Measurements from ENCODE around the gene IRAG1.
A peak's percentile ranks its signal among the peaks of the same experiment; 100 is the strongest.

Gene IRAG1, protein sequence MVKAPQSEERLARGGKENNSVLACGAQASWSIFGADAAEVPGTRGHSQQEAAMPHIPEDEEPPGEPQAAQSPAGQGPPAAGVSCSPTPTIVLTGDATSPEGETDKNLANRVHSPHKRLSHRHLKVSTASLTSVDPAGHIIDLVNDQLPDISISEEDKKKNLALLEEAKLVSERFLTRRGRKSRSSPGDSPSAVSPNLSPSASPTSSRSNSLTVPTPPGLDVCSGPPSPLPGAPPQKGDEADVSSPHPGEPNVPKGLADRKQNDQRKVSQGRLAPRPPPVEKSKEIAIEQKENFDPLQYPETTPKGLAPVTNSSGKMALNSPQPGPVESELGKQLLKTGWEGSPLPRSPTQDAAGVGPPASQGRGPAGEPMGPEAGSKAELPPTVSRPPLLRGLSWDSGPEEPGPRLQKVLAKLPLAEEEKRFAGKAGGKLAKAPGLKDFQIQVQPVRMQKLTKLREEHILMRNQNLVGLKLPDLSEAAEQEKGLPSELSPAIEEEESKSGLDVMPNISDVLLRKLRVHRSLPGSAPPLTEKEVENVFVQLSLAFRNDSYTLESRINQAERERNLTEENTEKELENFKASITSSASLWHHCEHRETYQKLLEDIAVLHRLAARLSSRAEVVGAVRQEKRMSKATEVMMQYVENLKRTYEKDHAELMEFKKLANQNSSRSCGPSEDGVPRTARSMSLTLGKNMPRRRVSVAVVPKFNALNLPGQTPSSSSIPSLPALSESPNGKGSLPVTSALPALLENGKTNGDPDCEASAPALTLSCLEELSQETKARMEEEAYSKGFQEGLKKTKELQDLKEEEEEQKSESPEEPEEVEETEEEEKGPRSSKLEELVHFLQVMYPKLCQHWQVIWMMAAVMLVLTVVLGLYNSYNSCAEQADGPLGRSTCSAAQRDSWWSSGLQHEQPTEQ

DNA sequence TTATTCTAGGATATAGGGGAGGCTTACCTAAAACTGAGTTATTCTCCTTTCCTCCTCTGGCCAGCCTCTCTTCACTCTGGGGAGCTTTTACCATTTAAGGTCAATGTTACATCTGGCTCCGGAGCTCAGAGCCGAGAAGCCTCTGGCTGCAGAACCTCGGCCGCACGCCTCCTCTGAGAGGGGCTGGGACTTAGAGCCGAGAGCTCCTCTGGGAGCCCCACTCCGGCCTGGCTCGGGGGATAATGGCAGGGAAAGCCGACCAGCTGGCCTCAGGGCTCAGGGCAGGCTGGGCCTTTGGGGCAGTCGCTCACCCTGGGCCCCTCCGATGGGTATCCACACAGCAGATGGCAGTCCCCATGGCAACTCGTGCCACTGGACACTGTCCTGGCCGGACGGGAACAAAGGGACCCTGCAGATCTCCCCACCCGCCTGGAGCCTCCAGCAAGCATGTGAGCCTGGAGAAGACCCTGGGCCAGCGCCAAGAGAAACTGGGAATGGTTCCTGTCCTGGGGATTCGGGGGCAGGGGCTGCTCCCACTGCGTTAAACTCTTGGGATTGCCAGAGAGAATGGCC, at the start of gene IRAG1:
Gene IRAG1, minus strand, starts transcription at position 247 of the 573 bp plus-strand sequence. Its CDS starts 153 bp downstream, at position 94.
- no peak for DNase-seq

DNA sequence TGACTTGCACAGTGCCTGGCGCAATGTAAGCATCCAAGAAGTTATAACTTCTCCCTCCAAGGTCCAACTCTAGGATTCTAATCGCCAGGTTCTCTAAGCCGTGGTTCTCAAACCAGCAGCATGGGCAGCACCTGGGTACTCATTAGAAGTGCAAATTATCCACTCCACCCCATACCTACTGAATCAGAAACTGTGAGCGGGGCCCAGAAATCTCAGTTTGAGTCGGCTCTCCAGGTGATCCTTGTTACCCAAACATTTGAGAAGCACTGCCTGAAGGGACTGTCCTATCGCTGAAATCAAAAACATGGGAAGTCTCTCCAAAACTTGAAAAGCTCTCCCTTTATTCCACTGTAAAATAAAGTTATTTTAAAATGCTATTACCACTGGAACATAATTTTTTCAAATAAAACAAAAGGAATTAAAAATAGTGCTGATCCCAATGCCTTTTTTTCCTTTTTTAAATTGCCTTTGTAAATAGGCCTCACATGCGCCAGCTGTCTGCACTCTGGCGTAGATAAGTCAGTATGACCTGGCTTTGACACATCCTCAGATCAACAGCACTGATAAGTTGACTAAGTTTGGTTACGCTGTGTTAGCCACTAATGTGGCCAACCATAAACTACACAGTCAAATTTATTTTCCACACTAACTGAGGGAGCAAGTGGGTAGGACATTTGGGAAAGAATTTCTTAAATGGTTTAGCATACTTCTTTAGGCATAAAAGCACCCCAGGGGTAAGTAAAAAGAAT, 49.1 kb upstream of the IRAG1 start:
- DNase-seq = peak in 1 of 2 donors; percentile 50

DNA sequence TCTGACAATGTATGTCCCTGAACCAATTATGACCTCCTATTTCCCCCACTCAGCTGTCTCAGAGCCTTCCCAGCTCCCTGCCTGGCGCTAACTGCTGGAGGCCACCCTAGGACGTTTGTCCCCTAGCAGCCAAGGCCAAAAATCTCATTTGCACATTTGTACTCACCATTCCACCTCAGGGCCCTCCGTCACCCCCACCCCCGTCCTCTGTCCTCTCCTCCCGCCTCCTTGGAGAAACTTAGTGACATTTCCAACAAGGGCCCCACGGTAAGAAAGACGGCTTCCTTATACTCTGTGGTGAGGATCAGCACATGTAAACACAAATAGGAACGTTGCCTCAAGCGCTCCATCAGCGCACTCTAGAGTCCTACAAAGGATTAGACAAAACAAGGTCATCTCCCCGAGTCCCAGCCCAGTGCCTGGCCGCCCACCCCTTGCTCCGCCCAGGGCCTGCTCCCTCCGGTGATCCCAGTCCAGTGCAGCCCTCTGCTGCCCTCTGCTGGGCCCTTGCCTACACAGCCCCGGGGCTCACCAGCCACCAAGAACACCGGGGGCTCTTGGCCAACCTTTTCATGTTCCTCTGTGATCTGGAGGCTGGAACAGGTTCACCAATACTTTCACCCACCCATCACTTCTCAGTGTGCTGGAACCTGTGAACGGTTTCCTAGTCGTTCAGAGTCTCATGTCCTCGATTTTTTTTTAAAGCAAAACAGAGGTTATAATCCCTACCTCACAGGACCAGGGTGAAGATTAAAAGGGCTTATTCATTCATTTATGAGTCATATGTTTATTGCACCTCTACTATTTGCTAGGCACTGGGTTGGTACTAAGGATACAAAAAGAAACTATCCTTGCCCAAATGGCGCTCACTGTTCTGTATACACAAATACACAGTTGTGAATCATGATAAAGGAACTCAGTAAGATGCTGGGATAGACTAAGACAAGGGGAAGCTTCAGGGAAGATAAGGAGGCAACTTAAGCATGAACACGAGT, 42.2 kb upstream of the IRAG1 start:
- DNase-seq = peak; percentile 86 to 89

DNA sequence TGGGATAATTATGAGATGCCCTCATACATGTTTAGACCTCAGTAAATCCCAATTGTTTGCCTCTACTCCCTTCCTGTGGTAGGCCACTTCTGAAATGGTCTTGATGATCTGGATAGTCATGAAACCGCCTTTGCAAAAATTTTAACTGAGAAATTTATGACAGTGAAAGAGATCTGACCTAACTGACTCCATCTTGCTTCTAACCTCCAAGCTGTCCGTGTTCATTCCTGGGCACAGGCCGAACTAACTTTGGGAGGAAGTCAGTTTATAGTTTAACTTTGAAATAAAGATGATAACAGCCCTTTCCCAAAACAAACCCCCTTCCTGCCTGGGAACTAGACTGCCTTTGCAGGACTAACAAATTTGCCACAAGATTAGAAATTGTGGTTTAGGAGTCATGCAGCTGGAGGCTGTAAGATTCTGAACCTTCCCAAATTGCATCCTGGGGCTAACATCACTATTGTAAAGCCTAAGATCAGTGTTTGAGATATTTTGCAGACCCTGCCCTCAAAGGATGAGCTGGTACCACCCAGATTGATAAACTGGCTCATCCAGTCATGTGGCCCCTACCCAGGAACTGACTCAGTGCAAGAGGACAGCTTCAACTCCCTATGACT, 37.6 kb upstream of the IRAG1 start:
- no peak for DNase-seq

DNA sequence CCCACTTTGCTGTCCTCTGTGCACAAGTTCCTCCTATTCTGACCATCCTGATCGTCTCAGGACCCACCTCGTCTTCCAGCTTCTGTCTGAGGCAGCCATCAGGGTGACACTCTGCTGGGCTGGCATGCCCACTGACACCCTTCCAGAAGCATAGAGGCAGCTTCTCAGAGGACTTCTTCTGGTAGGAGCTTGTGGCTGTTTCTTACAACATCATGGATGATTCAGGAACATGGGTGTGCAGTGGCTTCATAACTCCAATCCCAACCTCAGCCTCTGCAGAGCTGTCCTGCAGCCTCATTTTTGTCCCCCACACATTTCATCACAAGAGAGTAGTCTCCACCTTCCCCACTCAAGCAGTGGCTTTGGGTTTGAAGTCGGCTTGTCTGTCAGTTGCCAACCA, 36.6 kb upstream of the IRAG1 start:
- DNase-seq = no peak

DNA sequence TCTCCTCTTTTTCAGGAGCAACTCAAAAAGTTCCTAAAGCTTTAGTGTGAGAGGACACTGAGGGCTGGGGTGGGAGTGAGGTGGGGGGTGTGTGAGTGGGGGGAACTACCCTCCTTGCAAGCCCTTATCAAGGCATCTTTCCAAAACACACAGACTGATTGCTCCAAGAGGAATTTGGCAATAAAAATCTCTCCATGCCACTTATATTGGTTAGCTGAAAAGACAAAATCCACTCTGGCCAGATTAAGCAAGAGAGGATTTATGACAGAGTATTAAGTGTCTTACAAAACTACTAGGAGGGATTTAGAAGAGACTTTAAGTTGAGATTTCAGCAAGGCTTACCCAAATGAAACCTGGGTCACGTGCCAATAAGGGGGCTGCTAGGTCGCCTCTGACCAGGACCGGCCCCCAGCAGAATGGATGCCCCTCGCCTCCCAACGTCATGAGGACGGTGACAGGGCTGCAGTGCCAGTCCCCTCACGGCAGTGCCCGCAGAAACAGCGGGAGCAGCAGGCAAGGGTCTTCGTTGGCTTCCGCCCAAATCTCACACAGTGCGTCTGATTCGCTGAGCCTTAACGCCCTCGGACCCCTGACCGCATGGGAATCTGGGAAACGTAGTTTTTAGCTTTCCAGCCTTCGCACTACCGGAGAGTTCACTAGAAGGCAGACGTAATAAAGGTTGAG, 35.4 kb upstream of the IRAG1 start:
- no peak for DNase-seq

DNA sequence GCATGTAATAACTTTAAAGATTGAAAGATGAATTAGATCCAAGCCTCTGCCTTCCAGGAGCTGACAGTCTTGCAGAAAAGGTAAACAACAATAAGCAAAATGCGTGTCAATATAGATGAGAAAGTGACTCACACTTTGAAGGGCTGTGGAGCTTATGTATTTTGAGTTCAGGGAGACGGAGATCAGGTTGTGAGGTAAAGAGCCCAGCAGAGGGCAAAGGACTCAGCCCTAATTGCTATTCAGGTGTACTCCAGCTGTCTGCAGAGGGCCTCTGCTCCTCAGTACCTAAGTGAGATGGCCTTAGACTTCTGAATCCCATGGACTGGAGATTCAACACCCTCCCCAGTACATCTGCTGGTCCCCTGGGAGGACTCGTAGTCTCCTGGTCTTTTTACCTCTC, 34.6 kb upstream of the IRAG1 start:
- no peak for DNase-seq

DNA sequence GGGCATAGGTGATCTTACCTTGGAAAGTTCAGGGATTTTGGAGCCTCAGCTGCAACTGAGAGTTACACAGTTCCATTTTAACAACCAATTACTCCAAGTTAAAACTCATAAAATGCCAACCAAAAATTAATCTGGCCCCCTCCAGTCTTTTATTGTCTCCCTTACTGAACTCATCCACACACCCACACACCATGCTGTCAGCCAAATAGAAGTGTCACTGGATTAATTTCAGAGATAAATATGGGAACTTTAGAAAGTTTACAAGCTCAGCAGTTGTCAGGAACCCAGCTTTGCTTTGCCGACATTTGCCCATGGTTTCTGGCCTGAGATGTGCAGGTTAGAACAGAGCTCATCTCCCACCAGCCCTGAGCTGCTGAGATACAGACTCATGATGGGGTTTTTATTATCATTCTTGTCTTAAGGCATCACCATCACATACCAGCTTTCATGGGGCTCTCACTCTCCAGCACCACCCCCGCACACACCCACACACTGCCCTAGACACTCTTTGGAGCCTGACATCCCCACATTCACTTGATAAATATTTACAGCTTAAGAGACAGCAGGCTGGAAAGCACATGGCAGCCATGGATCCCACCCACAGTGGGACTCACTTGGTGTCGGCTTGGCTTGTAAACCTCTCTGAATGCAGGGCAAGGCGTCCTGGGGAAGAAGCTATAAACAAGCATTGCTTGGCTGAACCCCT, 33.7 kb upstream of the IRAG1 start:
- no peak for DNase-seq

DNA sequence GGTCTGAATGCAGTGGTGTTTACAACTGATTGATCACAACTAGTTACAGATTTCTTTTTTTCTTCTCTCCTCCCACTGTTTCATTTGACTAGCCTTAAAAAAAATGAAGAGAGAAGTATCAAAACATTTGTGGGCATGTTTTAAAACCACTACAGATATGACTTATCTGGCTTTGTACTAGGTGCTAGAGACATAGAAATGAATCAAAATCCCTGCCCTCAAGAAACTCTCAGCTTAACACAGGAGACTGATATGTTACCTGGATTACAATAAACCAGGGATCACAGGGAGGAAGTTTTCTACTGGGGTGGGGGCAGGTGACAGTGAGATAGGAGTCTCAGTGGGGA, 32.3 kb upstream of the IRAG1 start:
- DNase-seq = no peak

DNA sequence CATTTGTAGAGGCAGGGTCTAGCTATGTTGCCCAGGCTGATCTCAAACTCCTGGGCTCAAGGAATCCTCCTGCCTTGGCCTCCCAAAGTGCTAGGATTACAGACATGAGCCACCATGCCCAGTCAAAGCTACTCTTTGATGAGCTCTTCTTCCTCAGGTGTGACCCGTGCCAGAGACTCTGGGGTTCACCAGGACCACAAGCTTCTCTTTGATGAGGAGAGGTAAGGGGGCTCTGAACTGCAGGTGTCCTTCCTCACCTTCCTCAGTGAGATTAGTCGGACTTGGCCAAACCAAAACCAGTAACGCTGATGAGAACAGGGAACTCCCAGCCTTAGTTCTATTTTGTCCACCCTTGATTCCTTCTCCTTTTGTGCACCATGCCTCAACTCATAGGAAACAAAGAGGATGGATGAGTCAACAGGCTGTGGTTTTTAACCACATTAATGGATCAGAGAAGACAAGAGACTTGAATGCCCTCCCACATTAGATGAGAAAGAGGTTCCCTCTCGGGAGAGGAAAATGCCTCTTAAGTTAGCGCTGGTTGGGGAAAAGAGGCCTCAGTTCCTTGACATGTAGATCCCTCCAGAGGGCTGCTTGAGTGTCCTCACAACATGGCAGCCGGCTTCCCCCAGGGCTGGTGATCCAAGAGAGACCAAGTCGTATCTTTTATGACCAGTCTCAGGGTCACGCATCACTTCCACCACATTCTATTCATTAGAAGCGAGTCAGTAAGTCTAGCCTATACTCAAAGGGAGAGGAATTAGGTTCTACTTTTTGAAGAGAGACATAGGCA, 31.8 kb upstream of the IRAG1 start:
- peak; percentile 19 to 26 for DNase-seq

DNA sequence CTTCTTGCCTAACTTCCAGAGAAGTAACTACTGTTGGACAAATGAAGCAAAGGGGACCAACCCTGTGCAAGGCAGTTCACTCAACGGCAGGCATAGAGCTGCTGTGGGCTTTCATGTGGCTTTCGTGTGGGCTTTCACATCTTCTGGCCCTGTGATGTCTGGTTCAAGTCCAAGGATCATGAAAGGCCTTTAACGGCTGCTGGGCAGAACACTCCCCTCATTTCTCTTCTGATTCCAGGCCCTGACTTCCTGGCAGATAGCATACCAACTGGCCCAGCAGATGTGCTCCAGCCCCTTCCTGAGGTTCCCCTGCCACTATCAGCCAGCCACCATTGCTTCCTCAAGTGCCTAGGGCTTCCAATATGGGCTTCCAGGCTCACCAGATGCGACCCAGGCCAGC, 28.8 kb upstream of the IRAG1 start:
- no peak for DNase-seq

DNA sequence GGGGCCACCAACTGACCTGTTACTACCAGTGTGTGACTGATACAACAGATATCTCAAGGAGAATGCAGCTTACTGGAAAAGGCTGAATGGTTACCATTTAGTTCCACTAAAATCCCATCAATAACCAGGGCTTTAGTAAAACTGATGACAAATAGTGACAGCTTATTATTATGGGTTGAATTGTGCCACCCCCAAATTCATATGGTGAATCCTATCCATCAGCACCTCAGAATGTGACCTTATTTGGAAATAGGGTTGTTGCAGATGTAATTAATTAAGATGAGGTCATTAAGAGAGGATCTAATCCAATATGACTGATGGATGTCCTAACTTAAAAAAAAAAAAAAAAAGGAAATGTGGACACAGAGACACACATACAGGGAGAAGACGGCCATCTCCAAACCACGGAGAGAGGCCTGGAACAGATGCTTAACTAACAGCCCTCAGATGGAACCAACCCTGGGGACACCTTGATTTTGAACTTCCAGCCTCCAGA, 27.4 kb upstream of the IRAG1 start:
- DNase-seq = no peak

DNA sequence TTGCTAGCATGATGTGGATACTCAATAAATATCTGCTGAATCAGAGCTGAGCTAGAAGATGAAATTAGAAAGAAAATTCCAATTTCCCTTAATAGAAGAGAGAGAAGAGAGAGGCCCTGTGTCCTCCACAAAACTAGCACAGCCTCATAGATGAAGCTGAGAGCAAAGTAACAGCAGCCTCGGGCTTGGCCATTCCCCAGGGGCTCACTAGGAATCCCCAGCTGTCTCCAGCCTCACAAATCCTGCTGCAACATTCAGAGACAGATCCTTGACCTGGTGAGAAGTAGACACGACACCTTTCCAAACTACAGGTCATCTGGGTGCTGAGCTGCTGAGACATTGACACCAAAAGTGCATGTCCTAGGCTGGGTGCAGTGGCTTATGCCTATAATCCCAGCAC, 26.1 kb upstream of the IRAG1 start:
- no peak for DNase-seq

DNA sequence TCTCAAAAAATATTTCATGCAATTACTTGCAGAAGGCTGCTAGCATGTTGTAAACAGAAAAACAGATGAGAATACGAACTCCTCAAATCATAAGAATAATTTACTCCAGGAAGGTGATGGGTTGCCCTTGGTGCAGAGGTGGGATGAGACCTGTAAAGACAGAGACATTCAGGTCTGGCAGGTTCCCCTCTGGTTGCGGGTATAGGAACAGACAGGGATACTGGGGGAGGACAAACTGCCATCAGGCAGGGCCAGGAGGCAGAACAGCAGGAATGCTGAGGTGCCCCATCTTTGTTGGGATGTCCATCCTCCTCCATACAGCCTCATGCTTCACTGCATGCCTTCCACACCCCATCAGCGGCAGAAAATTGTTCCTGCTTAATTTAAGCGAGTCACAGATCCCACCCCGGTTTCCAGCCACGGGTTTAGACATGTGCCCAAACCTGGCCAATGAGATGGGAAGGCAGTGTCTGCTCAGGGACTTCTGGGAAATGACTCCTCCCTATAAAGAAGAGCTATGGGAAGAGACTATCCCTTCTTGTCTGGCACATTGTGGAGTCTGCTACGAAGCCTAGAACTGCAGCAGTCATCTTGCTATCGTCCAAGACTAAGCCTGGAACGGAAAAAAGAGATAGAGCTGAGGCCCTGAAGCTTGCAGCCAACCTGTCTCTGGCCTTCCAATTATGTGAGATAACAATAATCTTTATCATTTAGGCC, 23.1 kb upstream of the IRAG1 start:
- DNase-seq = no peak

DNA sequence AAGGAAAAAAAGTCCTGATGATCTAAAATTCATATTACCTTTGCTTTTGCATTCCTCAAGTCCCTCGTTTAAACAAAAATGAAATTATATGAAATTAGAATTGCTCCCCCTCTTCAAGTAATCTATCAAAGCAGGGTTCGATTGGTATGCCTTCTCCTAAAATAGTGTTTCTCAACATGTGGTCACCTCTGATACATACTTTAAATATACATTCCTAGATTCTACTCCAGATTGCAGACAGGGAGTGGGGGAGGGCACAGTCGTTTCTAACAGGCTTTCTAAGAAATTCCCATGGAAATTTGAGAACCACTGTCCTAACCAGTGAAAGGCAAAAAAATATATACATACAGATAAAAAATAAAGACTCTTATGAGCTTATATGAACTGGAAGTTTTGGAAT, 22.6 kb upstream of the IRAG1 start:
- DNase-seq = no peak

DNA sequence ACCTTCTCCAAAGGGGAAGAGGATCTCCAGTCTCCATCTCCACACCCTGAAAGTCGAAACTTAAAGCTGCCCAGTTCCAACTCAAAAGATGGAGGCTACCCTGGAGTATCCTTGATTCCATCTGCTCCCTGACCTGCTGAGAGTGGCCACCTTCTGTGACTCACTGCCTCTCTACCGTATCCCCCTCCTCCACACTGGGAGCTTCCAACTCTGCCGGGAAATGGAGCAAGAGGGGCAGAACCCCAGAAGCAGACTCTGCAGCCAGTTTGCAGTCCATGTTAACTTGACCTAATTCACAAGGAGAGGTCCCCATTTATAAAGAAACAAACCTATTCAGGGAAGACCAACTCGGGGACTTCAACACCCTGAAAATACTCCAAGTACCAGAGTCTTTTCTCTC, 22.0 kb upstream of the IRAG1 start:
- no peak for DNase-seq

DNA sequence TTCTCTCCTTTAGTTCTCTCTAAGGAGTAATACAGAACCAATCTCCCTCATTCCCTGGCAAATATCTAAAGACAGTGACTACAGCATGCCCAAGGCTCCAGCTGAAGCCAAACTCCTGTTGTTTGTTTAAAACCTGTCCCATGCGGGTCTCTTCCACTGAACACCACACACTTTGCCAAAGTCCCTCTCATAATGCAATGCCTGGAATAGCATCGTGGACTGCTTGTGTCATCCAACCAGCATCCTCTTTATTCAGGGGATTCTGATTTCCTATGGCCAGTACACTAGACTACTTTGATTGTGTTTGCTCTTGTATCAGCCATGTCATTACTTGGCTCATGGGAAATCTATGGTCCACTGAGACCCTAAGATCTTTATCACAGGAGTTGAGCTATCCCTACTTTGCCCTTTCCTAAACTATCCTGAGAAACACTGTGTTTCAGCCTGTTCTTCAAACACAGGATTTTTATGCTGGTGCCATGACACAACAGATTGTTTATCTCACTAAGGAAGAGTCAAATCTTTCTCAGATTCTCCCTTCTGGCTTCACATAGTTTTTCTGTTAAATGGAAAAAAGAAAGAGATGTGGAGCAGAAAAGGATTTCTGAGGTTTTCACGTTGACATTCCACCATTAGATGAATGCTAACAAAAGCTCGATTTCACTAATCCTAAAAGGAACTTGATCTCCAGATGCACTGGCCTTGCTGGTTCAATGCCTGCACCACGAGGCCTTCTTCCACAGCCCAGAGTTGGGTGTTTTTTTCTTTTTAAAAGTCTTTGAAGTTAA, 15.9 kb upstream of the IRAG1 start:
- no peak for DNase-seq
